HepG2 (cell line): ENCODE measurements around the gene ZNF174. TPM values are rescaled to one million over a fixed set of nuclear protein-coding genes. Genes with fewer than 3 reads are reported as not detected.

ENCODE experiments used
- CREBL2 ChIP-seq: sonication (generic); formaldehyde crosslinking; IDR thresholded peaks from 2 replicates; pipeline ENCODE4 v1.8.1; 2023; ENCODE audit warnings: missing genetic modification reagents, mild to moderate bottlenecking, borderline replicate concordance
- HNRNPUL1 ChIP-seq: fragments of 200-400 bp; formaldehyde crosslinking; IDR thresholded peaks from 2 replicates; pipeline ENCODE4 v1.6.1; 2017; ENCODE audit warnings: low read depth, mild to moderate bottlenecking, low read length, moderate library complexity
- MBD4 ChIP-seq: IDR thresholded peaks from 2 replicates; pipeline ENCODE4 v1.6.1; 2012; ENCODE audit warnings: low read length, inconsistent platforms, borderline replicate concordance
- PHF21A ChIP-seq: sonication (generic); formaldehyde crosslinking; IDR thresholded peaks from 2 replicates; pipeline ENCODE4 v1.5.0; 2020; ENCODE audit warnings: mild to moderate bottlenecking, missing genetic modification reagents
- ZMAT5 ChIP-seq: sonication (generic); formaldehyde crosslinking; IDR thresholded peaks from 2 replicates; pipeline ENCODE4 v1.5.0; 2020; ENCODE audit warnings: mild to moderate bottlenecking, low read depth, missing genetic modification reagents, borderline replicate concordance
- polyA plus RNA-seq, 8 experiments: library from polyadenylated mRNA; depleted of rRNA in 3 of 8; stranded (reverse) in 7 of 8; unstranded in 1 of 8; fragments of >200 nt; fragmentation: Illumina TruSeq in 4 of 8; extraction: Trizol in 4 of 8; gene quantifications; 2 replicates each; pipeline versions ENCODE4 v1.2.1 to v1.2.3, GENCODE V29; 2011 to 2016; ENCODE audit warnings: low read depth in 4 of 8, missing spikeins in 1 of 8, mixed read lengths in 1 of 8; ENCODE audit not compliant: insufficient read depth in 1 of 8
- total RNA-seq, 5 experiments: library from RNA; depleted of rRNA; stranded (reverse); fragments of >200 nt; fragmentation: Illumina TruSeq; extraction: Trizol; gene quantifications; 2 replicates each; pipeline ENCODE4 v1.2.3, GENCODE V29; 2016; ENCODE audit warnings: low read depth in 1 of 5
- TF ChIP-seq, protein P1 (sequence below): sonication (generic); formaldehyde crosslinking; IDR thresholded peaks from 2 replicates; pipeline ENCODE4 v1.8.1; 2023; ENCODE audit warnings: mild to moderate bottlenecking, missing genetic modification reagents

The ZNF174 gene
- total and polyA plus RNA-seq, 2 of the 13 experiments (the other 11 are each of a cell fraction or from before 2014, with no cell fraction given) = 8.3 to 10.6 TPM

- TF ChIP-seq, protein P1, sequence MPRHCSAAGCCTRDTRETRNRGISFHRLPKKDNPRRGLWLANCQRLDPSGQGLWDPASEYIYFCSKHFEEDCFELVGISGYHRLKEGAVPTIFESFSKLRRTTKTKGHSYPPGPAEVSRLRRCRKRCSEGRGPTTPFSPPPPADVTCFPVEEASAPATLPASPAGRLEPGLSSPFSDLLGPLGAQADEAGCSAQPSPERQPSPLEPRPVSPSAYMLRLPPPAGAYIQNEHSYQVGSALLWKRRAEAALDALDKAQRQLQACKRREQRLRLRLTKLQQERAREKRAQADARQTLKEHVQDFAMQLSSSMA (CRISPR knock-in tag) = no peak
- TF ChIP-seq CREBL2 (CRISPR knock-in tag) = no peak
- TF ChIP-seq ZMAT5 = no peak
- no peak for TF ChIP-seq MBD4
- TF ChIP-seq PHF21A (CRISPR knock-in tag) = peak; percentile 62; the same call in 1 of the 2 replicates
- TF ChIP-seq HNRNPUL1 = no peak
These were observed 57.9 kb downstream of the ZNF174 start (continued) for GRCh38 chr16:3458852-3459361.

Other genes with a start within 250 kb of the ZNF174 start
- gene OR1F1, start 213.0 kb upstream of the ZNF174 start, total RNA-seq (2016; rRNA removed; fragmentation: Illumina TruSeq; extraction: Trizol) = not detected in 2 replicates
- 0.90 and 0.97 TPM in 2 replicates for gene OR1F1, start 213.0 kb upstream of the ZNF174 start, polyA plus RNA-seq (2011; rRNA removed)
- 16.5 and 18.0 TPM in 2 replicates for gene ZNF200, start 166.1 kb upstream of the ZNF174 start, total RNA-seq (2016; rRNA removed; fragmentation: Illumina TruSeq; extraction: Trizol)
- 3.5 and 4.0 TPM in 2 replicates for gene ZNF200, start 166.1 kb upstream of the ZNF174 start, polyA plus RNA-seq (2011; rRNA removed)
- gene MEFV, start 144.6 kb upstream of the ZNF174 start, total RNA-seq (2016; rRNA removed; fragmentation: Illumina TruSeq; extraction: Trizol) = 0.11 TPM in 1 of 2 replicates, not detected in the other
- gene MEFV, start 144.6 kb upstream of the ZNF174 start, polyA plus RNA-seq (2011; rRNA removed) = 0.07 and 0.22 TPM in 2 replicates
- 40.3 and 41.2 TPM in 2 replicates for gene ZNF263, start 117.7 kb upstream of the ZNF174 start, total RNA-seq (2016; rRNA removed; fragmentation: Illumina TruSeq; extraction: Trizol)
- gene ZNF263, start 117.7 kb upstream of the ZNF174 start, polyA plus RNA-seq (2011; rRNA removed) = 10.2 and 14.7 TPM in 2 replicates
- not detected in 2 replicates for gene TIGD7, start 95.8 kb upstream of the ZNF174 start, total RNA-seq (2016; rRNA removed; fragmentation: Illumina TruSeq; extraction: Trizol)
- gene TIGD7, start 95.8 kb upstream of the ZNF174 start, polyA plus RNA-seq (2011; rRNA removed) = not detected in 2 replicates
- gene ZNF75A, start 95.7 kb upstream of the ZNF174 start, total RNA-seq (2016; rRNA removed; fragmentation: Illumina TruSeq; extraction: Trizol) = 1.3 and 2.1 TPM in 2 replicates
- gene ZNF75A, start 95.7 kb upstream of the ZNF174 start, polyA plus RNA-seq (2011; rRNA removed) = 1.4 and 2.0 TPM in 2 replicates
- not detected in 2 replicates for gene OR2C1, start 45.3 kb upstream of the ZNF174 start, total RNA-seq (2016; rRNA removed; fragmentation: Illumina TruSeq; extraction: Trizol)
- gene OR2C1, start 45.3 kb upstream of the ZNF174 start, polyA plus RNA-seq (2011; rRNA removed) = not detected in 2 replicates
- 10.7 and 11.7 TPM in 2 replicates for gene ZSCAN32, start 211 bp upstream of the ZNF174 start, total RNA-seq (2016; rRNA removed; fragmentation: Illumina TruSeq; extraction: Trizol)
- gene ZSCAN32, start 211 bp upstream of the ZNF174 start, polyA plus RNA-seq (2011; rRNA removed) = 12.7 and 12.8 TPM in 2 replicates
- 2.4 and 3.8 TPM in 2 replicates for gene ZNF597, start 42.3 kb downstream of the ZNF174 start, total RNA-seq (2016; rRNA removed; fragmentation: Illumina TruSeq; extraction: Trizol)
- 1.2 and 1.3 TPM in 2 replicates for gene ZNF597, start 42.3 kb downstream of the ZNF174 start, polyA plus RNA-seq (2011; rRNA removed)
- 14.7 and 16.9 TPM in 2 replicates for gene NAA60, start 42.5 kb downstream of the ZNF174 start, total RNA-seq (2016; rRNA removed; fragmentation: Illumina TruSeq; extraction: Trizol)
- gene NAA60, start 42.5 kb downstream of the ZNF174 start, polyA plus RNA-seq (2011; rRNA removed) = 29.9 and 32.0 TPM in 2 replicates
- gene C16orf90, start 94.3 kb downstream of the ZNF174 start, total RNA-seq (2016; rRNA removed; fragmentation: Illumina TruSeq; extraction: Trizol) = not detected in 2 replicates
- not detected in 2 replicates for gene C16orf90, start 94.3 kb downstream of the ZNF174 start, polyA plus RNA-seq (2011; rRNA removed)
- 19.5 and 25.9 TPM in 2 replicates for gene CLUAP1, start 99.8 kb downstream of the ZNF174 start, total RNA-seq (2016; rRNA removed; fragmentation: Illumina TruSeq; extraction: Trizol)
- gene CLUAP1, start 99.8 kb downstream of the ZNF174 start, polyA plus RNA-seq (2011; rRNA removed) = 3.5 and 6.0 TPM in 2 replicates
- gene NLRC3, start 176.2 kb downstream of the ZNF174 start, total RNA-seq (2016; rRNA removed; fragmentation: Illumina TruSeq; extraction: Trizol) = not detected in 2 replicates
- 0.01 TPM in 1 of 2 replicates, not detected in the other for gene NLRC3, start 176.2 kb downstream of the ZNF174 start, polyA plus RNA-seq (2011; rRNA removed)
- 2.5 and 3.6 TPM in 2 replicates for gene SLX4, start 210.4 kb downstream of the ZNF174 start, total RNA-seq (2016; rRNA removed; fragmentation: Illumina TruSeq; extraction: Trizol)
- 1.1 and 1.3 TPM in 2 replicates for gene SLX4, start 210.4 kb downstream of the ZNF174 start, polyA plus RNA-seq (2011; rRNA removed)